Omental fat pad (tissue), 4 donors: Measurements from ENCODE around the gene CYP2F1. TPM values are rescaled to one million over a fixed set of nuclear protein-coding genes. Genes with fewer than 3 reads are reported as not detected.
"Not testable (repeated sequence)": the region's sequence is repeated elsewhere in the genome, so short reads cannot be mapped to it uniquely, and the experiment has no call there.

Source experiments
- ATAC-seq: fragments of 150-250 bp; one replicate; pipeline ENCODE4 v1.9.1; 2016; ENCODE audit warnings: mild to moderate bottlenecking, moderate library complexity; ENCODE audit not compliant: low FRiP score
- DNase-seq: peaks from one replicate; pipeline ENCODE4 v3.0.0-alpha.2; 2019; ENCODE audit warnings: low spot score
- CTCF ChIP-seq, 3 donors: fragments of 450-650 bp; IDR thresholded peaks; one replicate each; pipeline ENCODE4 v1.5.1; 2016 to 2017; ENCODE audit warnings: antibody characterized with exemption in 3 of 3, mild to moderate bottlenecking in 3 of 3, moderate library complexity in 2 of 3
- total RNA-seq, 4 donors: library from RNA; depleted of rRNA; stranded (reverse); fragments of >200 nt; gene quantifications; one replicate each; pipeline ENCODE4 v1.1.0, GENCODE V29; 2016

Gene CYP2F1
- total RNA-seq, 4 donors from 2014 or later, result not detected

- TF ChIP-seq CTCF (IDR thresholded peaks at IDR 0.05), result no peak
- DNase-seq, result no peak
- ATAC-seq, result no peak
These were observed 24.3 kb upstream of the CYP2F1 start for GRCh38 chr19:41089959-41090358.

- TF ChIP-seq CTCF (IDR thresholded peaks at IDR 0.05), result no peak
- ATAC-seq (no peak), DNase-seq (no peak)
These were observed 18.5 kb upstream of the CYP2F1 start for GRCh38 chr19:41095703-41096102.

- ATAC-seq, result no peak
- no peak for TF ChIP-seq CTCF (IDR thresholded peaks at IDR 0.05)
- no peak for DNase-seq
These were observed 17.9 kb upstream of the CYP2F1 start for GRCh38 chr19:41096353-41096752.

GRCh38 chr19:41097302-41097701 lies 16.9 kb upstream of the CYP2F1 start:
- no peak for DNase-seq
- TF ChIP-seq CTCF (IDR thresholded peaks at IDR 0.05), result no peak
- ATAC-seq, result no peak

- ATAC-seq, result no peak
These were observed 15.5 kb upstream of the CYP2F1 start for GRCh38 chr19:41098762-41099161.

GRCh38 chr19:41102210-41102609 lies 12.0 kb upstream of the CYP2F1 start:
- not testable (repeated sequence) for DNase-seq, ATAC-seq

More at GRCh38 chr19:41098762-41099161, 15.5 kb upstream of the CYP2F1 start:
- no peak for TF ChIP-seq CTCF (IDR thresholded peaks at IDR 0.05)
- no peak for DNase-seq

- DNase-seq, result no peak
- no peak for TF ChIP-seq CTCF (IDR thresholded peaks at IDR 0.05)
- ATAC-seq, result no peak
These were observed 8.1 kb upstream of the CYP2F1 start for GRCh38 chr19:41106177-41106576.

- ATAC-seq (no peak), DNase-seq (no peak)
- no peak for TF ChIP-seq CTCF (IDR thresholded peaks at IDR 0.05)
These were observed 2.9 kb upstream of the CYP2F1 start for GRCh38 chr19:41111296-41111695.
